GM19395 (cell line): ENCODE results near the gene SLC2A10.
"Not testable (repeated sequence)": the region's sequence is repeated elsewhere in the genome, so short reads cannot be mapped to it uniquely, and the experiment has no call there.

Source experiments
- ATAC-seq: cut with Tn5 transposase; IDR thresholded peaks from one replicate; pipeline ENCODE4 v1.9.1; 2021; ENCODE audit warnings: mild to moderate bottlenecking, moderate library complexity; ENCODE audit not compliant: unreplicated experiment

Gene SLC2A10

DNA sequence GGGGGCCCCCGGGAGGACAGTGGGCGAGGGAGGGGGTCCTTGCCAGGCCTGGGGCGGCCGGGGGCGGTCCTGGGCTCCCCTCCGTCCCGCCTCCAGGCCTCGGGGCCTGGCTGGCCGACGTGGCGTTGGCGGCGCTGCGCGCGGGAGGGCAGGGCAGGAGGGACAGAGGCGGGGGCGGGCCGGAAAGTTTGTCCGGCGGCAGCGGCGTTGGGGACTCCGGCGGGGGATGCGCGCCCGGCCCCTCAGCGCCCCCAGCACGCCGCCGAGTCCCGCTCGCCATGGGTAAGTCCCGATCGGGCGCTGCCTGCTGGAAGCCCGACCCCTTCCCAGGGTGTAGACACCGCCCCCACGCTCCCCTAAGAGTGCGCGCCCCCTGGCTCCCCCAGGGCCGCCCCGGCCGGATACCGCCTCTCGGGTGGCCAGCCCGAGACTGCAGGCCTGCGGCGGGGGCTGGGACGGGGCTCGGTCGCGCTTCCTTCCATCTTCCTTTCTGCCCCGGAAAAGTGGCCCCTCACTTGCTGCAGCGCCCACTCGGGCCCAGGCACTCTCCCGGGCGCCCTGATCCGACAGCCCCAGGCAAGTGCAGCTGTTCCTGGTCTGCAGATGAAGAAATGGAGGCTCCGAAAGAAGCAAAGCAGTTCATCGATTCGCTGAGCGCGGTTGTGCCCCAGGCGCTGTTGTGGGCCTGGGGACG is at the start of gene SLC2A10:
Gene SLC2A10 (plus strand): TSS at position 191 of the 694 bp plus-strand sequence. CDS start 88 bp downstream, at position 279.
- no peak for ATAC-seq

DNA sequence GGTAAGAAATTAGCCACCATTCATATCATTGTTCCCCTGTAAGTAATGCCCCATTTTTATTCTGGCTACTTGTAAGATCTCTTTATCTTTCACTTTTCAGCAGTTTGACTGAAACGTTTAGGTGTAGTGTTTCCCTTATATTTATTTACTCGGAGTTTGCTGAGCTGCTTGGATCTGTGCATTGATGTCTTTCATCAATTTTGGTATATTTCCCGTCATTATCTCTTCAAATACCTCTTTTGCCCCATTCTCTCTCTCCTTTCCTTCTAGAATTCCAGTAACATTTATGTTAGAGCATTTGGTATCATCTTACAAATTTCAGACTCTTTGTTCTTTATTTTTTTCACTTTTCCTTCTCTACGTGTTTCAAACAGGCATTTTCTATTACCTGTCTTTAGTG is 49.0 kb upstream of the SLC2A10 start:
- no peak for ATAC-seq

DNA sequence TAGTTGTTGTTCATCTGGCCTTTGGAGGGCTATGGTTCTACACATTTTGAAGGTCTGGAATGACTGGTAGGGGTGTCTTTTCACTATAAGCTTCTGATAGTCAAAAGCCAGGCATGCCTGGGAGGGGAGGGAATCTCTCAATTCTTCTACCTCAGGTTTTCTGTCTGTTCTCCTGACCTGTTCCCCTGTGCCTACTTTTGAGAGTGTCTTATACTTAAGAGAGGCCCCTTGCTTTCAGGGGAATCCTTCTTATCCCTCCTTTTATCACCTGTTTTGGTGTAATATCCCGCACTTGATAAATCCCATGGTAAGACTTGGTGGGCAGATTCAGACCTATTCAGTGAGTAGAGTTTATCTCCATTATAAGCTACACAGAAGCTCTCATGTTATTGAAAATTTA is 47.8 kb upstream of the SLC2A10 start:
- ATAC-seq, result no peak

DNA sequence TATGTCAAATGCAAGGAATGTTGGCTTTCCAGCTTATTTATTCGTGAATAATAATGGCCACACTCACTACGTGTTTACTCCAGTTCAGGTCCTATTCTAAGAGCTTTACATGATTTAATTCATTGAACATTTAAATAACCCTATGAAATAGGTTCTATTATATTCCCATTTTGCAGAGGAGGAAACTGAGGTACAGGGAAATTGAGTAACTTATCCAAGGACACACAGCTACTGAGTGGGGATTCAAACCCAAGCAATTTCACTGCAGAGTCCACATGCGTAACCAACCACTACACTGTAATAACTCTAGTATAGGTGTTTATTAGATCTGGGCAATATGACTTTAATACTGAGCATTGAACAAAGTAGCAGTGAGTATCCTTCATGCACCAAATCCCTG is 45.9 kb upstream of the SLC2A10 start:
- ATAC-seq, result no peak

DNA sequence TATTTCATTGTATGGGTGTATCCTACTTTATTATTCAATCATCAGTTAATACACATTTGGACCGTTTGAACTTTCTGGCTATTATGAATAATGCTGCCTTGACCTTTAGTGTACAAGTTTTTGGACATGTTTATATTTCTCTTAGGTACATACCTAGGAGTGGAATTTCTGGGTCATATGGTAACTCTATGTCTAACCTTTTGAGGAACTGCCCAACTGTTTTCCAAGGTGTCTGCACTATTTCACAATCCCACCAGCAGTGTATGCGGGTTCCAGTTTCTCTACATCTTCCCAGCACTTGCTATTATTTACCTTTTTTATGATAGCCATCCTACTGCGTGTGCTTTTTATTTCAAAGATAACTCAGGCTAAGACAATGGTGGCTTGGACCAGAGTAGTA is 43.8 kb upstream of the SLC2A10 start:
- no peak for ATAC-seq

DNA sequence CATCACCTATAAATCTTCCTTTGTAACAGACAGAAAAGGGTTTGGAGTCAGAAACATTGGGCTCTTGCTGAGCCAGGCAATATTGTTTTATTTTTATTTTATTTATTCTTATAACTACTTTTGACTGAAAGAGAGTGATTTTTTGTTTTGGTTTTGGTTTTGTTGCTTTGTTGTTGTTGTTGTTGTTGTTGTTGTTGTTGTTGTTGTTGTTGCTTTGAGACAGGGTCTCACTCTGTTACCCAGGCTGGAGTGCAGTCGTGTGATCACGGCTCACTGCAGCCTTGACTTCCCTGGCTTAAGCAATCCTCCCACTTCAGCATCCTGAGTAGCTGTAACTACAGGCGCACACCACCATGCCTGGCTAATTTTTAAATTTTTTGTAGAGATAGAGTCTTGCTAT is 43.1 kb upstream of the SLC2A10 start:
- ATAC-seq, result no peak

DNA sequence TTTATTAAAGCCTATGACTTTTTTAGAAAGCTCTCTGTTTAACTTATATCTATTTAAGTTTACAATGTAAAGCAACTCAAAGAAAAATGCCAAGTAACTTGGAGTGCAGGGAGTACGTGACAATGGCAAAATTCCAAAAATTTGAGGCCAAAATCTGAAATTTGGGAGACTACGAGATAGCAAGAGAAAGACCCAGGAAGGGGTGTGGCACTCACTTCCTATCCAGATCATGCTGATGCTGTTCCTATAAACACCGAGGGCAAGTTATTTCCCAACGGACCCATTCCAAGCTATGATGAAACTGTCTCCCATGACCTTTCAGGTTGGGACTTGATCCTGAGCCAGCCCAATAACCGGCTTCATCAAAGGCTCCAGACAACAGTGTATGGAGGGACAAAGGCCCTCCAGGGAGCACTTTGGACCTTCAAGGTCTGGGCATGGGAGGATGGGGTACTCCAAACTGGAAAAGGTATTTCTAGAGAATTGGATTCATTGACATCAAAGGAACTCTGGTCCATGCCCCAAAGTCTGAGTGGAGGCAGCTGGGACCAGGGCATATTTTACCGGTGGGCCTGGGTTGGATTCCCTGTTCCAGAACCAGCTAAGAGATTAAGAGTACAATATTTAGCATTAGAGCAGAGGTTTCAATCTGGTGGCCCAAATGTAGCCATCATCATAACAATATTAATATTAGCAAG is 42.5 kb upstream of the SLC2A10 start:
- ATAC-seq, result no peak

DNA sequence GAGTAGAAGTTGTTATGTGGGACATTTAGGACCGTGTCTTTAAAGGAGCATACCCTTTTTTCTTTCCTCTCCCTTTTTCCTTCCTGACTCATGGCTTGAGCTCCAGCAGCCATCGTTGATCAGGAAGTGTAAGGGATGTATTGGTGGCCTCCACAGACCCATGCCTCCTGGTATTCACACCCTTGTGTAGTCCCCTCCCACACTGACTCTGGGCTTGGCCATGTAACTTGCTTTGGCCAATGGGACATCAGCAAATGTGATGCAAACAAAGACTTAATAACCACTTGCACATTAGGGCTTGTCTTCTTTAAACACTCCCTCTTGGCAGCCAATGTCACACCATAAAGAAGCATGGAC is 39.2 kb upstream of the SLC2A10 start:
- ATAC-seq, result no peak

DNA sequence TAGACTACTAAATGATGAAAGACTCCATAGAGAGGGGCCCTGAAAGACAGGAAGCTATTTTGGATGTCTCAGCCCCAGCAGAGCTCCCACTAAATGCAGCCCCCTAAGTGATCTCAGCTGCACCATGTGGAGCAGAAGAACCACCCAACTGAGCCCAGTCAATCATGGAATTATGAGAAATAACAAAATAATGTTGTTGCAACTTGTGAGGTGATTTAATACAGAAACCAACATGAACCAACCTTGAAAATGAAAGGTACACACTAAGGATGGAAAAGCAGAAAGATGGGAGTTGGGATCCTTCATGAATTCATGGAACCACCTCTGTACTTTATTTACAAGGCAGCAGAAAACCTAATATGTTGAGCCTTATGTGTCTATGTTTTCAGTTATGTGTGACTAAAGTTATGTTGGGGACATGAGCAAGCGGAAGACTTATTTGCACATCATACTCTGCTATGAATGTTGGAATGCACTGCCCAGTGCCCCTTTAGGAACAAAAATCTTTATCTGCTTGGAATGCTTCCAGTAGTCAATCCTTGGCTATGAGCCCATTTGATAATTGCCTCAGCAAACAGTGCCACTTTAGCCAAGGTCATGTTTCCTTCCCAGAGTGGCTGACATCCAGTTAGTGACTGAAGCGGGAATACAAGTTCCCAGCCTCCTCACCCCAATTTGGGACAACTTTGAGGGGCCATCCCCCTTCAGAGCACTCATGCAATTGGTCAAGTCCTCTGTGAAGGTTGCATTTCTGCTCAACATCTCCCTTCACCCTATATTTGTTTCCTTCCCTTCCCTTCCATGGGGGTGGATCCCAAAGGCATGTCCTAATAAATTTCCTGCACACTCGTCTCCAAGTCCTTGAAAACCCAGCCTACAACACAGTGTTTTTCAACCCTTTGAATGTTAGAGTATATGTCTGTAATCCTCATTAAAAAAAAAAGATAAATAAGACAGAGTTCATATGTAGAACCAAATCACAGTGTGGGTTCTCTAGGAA is 38.6 kb upstream of the SLC2A10 start:
- ATAC-seq, result no peak

DNA sequence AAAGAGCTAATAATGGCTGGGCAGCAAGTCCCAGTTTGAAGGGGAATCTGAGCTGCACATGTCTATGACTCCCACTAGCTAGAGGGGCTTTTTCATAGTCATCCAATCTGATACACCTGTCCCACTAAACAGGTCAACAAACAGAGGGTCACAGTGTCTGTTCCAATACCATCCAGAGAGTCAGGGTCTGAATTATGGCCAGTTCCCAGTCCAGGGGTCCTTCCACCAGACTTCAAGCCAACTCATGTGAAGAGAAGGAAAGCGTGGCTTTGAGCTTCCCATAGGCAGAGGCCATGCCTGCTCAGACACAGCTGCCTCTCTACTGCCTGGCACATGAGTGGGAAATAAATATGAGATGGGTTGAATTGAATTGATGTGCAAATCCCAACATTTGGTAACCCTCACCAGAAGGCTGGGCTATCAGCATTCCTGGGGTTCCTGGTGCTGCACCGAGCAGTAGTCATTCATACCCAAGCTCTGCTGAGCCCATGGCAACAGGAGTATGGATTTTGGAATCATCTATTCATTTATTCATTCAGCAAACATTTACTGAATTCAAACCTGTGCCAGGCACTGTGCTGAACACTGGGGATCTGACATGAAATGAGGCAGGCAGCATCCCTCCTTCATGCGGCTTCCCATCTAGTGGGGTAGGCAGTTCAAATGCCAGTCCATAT is 37.4 kb upstream of the SLC2A10 start:
- ATAC-seq, result no peak

DNA sequence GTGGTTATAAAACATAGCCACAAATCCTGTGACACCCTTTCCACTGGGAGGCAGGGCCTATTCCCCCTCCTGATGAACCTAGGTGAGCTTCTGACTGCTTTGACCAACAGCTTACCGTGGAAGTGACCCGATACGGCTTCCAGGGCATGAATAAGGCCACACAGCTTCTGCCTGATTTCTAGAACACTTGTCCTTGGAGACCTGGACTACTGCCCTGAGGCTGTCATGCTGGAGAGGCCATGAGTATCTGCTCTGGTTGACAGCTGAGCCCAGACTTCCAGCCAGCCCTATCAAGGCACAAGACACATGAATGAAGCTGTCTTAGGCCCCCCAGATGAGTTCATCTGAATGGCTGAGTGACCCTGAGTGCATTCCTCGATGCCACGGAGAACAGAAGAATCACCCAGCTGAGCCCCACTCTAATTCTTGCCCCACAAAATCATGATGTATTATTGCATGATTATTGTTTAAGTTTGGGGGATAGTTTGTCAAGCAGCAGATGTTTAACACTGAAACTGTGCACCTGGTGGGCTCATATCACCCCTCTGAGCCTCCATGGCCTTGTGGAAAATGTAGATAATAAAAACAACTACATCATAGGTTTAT is 36.8 kb upstream of the SLC2A10 start:
- ATAC-seq, result no peak

DNA sequence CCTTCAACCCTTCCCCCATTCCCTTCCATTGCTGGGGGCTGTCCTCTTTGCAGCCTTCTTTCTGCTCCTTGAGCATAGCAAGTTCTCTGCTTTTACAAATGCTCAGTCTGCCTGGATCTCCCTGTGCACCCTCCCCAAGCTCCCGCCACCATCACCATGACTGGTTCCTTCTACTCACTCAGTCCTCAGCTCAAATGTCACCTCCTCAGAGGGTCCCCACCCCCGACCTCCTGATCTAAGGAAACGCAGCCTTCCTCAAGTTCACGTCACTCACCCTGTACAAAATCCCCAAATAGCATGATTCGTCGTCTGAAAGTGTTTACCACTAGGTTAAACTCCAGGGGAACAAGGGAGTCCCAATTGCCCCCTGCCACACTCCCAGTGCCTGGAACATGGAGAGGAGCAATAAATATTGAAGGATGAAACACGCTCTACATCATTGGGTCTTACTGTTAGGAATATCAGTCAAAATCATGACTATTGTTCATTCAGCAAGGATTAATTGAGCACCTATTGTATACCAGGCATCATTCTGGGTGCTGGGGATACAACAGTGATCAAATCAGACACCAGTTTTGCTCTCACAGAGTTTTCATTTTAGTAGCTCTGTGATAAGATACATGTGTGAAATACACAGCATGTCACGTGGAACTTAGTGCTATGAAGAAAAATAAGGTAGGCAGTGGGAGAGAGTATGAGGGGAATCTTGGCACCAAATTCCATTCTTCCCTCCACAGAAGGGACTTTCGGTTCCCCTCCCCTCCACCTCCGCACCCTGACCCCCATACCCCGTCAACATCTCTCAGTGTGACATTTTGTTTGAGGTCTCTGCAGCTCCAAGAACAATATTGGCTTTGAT is 35.8 kb upstream of the SLC2A10 start:
- no peak for ATAC-seq

DNA sequence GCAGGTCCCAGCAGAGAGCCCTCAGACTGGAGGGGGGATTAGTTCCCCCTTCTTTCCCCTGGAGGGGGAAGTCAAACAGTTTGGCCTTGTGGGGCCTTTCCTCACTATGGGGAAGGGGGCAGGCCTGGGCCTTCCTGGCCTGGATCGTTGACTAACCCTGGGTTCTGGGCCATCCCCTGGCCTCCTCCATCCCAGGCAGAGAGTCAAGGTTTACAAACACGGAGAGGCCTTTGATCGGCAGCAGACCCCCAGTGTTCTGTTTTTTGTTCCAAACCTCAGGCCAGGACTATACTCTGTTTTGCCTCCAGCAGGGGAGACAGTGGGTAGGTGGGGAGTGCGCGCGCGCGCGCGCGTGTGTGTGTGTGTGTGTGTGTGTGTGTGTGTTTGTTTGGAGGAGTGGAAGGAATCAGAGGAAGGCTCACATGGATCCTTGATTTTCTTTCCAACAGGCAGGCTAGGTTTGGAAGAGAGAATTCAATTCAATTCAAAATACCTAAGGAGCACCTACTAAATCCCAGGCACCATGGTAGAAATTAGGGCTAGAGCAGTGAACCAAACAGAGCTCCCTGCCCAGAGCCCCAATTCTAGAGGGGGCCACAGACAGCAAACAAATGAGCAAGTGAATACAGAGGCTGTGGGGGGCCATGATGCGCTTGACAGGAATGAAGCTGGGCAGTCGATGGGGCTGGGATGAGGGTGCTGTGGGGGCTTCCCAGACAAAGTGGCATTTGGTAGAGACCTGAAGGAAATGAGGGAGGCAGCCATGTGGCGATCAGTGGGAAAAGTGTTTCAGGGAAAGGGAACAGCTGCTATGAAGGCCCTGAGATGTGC is 35.0 kb upstream of the SLC2A10 start:
- no peak for ATAC-seq

DNA sequence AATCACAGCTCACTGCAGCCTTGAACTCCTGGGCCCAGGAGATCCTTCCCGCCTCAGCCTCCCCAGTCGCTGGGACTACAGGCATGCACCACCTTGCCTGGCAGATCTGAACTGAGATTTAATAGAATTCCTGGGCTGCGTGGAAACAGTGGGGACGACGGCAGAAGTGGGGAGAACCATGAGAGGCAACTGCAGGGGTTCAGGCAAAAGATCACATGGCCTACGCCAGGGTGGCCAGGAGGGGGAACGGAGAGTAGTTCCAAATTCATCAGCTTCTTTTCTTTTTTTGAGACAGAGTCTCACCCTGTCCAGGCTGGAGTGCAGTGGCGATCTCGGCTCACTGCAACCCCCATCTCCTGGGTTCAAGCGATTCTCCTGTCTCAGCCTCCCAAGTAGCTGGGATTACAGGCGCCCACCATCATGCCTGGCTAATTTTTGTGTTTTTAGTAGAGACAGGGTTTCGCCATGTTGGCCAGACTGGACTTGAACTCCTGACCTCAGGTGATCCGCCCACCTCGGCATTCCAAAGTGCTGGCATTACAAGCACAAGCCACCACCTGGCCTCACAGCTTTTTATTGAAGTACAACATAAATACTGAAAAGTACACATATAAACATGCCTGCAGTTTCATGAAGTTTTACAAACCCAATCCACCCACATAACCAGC is 32.7 kb upstream of the SLC2A10 start:
- ATAC-seq, result not testable (repeated sequence)

DNA sequence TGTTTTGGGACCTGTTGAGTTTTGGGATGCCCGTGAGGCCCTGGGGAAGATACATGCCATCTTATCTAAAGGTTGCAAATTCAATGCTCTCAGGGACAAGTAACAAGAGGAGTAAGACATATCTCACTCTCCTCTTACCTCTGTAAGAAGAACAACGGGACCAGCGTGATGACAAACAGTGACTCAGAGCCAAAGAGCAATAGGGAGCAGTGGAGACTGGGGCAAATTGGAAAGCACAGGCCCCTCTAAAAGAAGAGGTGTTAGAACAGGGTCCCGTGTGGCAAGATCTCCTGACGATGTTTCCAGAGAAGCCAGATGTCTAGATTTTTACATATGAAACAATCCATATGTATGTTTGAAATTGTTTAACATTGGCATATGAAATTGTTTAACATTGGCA is 31.8 kb upstream of the SLC2A10 start:
- ATAC-seq, result no peak

DNA sequence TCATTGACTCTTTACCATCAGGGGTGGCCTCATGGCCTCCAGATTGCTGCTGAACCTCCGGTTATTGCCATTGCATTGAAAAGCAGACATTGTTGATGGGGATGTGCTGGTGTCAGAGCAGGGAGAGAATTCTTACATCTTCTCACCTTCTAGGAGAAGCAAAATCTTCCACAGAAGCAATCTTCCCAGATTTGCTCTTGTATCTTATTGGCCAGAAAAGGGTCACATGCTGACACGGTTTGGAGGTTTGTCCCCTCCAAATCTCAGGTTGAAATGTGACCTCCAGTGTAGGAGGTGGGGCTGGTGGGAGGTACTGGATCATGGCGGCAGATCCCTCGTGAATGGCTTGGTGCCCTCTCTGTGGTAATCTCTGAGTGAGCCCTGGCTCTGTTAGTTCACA is 30.9 kb upstream of the SLC2A10 start:
- no peak for ATAC-seq

DNA sequence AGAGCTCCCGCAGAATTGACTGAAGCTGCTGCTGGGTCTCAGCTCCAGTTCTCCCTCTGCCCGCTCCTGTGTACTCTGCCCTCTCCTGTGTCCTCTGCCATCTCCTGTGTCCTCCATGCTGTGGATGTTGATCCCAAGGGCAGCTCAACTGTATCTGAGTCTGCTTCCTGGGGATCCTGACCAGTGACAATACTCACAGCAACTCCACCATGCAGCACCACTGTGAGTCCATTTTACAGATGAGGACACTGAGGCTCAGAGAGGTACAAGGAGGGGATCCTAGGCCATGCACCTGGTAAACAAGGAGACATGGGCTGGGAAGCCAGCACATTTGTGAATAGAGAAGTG is 28.8 kb upstream of the SLC2A10 start:
- no peak for ATAC-seq
